Fibroblast of skin of left biceps (primary cell): ENCODE data around the gene EPB41L1.
A peak's percentile ranks its signal among the peaks of the same experiment; 100 is the strongest.
"Not testable (repeated sequence)": the region's sequence is repeated elsewhere in the genome, so short reads cannot be mapped to it uniquely, and the experiment has no call there.

Source experiments
- DNase-seq, 2 experiments: peaks; one replicate each; pipeline ENCODE4 v3.0.0-alpha.2; 2013; ENCODE audit warnings: low read depth in 2 of 2

The EPB41L1 gene

GRCh38 chr20:36126836-36127527 is 27.6 kb upstream of the EPB41L1 start:
- no peak for DNase-seq

- no peak for DNase-seq
Measured at GRCh38 chr20:36128463-36129159, 25.9 kb upstream of the EPB41L1 start.

GRCh38 chr20:36129160-36129543 is 25.4 kb upstream of the EPB41L1 start:
- DNase-seq = no peak

GRCh38 chr20:36130390-36130789 is 24.1 kb upstream of the EPB41L1 start:
- DNase-seq = no peak

GRCh38 chr20:36132802-36133211 is 21.7 kb upstream of the EPB41L1 start:
- DNase-seq = no peak

- no peak for DNase-seq
Measured at GRCh38 chr20:36133821-36134220, 20.7 kb upstream of the EPB41L1 start.

GRCh38 chr20:36135159-36135558 is 19.4 kb upstream of the EPB41L1 start:
- no peak for DNase-seq

- no peak for DNase-seq
Measured at GRCh38 chr20:36135821-36136220, 18.7 kb upstream of the EPB41L1 start.

GRCh38 chr20:36137313-36137712 is 17.2 kb upstream of the EPB41L1 start:
- DNase-seq = not testable (repeated sequence)

GRCh38 chr20:36141310-36141709 is 13.2 kb upstream of the EPB41L1 start:
- no peak for DNase-seq

- DNase-seq = no peak
Measured at GRCh38 chr20:36144336-36144735, 10.2 kb upstream of the EPB41L1 start.

- no peak for DNase-seq
Measured at GRCh38 chr20:36145877-36146707, 8.4 kb upstream of the EPB41L1 start.

- DNase-seq = peak in 1 of 2 experiments; percentile 19
Measured at GRCh38 chr20:36147690-36148089, 6.8 kb upstream of the EPB41L1 start.

GRCh38 chr20:36148439-36148838 is 6.1 kb upstream of the EPB41L1 start:
- no peak for DNase-seq

- DNase-seq = no peak
Measured at GRCh38 chr20:36149012-36149411, 5.5 kb upstream of the EPB41L1 start.

GRCh38 chr20:36149469-36149868 is 5.1 kb upstream of the EPB41L1 start:
- DNase-seq = no peak

- no peak for DNase-seq
Measured at GRCh38 chr20:36150489-36150846, 4.1 kb upstream of the EPB41L1 start.

GRCh38 chr20:36150847-36151539 is 3.5 kb upstream of the EPB41L1 start:
- no peak for DNase-seq

- no peak for DNase-seq
Measured at GRCh38 chr20:36152261-36152660, 2.3 kb upstream of the EPB41L1 start.

GRCh38 chr20:36153204-36153603 is 1.3 kb upstream of the EPB41L1 start:
- DNase-seq = no peak

GRCh38 chr20:36153736-36154699 is 522 bp upstream of the EPB41L1 start:
- DNase-seq = peak; percentile 26 to 33
